HG02798 (cell line): ENCODE measurements around the gene UBE2D3.

Experiments
- ATAC-seq: cut with Tn5 transposase; IDR thresholded peaks from one replicate; pipeline ENCODE4 v1.9.1; 2021; ENCODE audit warnings: mild to moderate bottlenecking; ENCODE audit not compliant: unreplicated experiment, poor library complexity

Gene UBE2D3

GRCh38 chr4:102799816-102800215 is 27.5 kb downstream of the UBE2D3 start:
- no peak for ATAC-seq

DNA sequence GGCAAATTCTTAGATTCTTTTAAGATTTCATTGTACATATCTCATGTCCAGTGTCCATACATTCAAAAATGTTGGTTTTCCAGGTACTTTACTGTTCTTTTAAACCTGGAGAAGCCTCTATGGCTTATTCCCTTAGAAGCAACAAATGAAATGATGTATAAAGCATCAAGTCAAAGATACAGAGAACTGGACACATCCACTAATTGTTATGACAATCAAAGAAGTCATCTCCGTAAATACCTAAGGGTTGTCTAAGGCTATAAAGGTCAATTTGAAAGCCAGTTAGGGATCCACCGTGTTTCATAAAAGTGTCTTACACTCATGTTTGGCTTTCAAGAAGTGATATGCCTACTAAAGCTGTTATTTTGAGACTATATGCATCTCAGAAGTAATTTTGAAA is 32.4 kb downstream of the UBE2D3 start:
- ATAC-seq: no peak

DNA sequence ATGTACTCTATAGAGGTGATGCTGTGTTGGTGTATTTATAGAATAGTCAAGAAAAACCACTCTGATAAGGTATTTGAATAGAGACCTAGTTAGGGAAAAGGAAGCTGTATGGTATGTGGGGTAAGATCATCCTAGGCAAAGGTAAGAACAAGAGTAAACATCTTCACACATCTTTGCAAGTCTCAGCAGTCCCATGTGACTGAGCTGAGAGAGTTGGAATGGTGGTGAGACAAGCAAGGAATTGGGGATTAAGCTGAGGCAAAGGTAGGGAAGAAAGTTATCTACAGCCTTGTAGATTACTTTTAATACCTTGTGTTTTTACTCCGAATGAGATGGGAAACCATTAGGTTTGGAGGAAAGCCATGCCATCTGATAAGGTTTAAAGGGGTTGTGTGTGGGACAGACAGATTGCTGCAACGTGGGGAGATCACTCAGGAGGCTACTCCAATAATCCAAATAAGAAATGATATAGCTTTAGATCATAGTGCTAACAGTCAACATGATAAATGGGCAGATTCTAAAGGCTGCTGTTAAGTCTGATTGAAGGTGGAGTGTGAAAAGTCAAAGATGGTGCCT is 34.9 kb downstream of the UBE2D3 start:
- ATAC-seq: no peak

DNA sequence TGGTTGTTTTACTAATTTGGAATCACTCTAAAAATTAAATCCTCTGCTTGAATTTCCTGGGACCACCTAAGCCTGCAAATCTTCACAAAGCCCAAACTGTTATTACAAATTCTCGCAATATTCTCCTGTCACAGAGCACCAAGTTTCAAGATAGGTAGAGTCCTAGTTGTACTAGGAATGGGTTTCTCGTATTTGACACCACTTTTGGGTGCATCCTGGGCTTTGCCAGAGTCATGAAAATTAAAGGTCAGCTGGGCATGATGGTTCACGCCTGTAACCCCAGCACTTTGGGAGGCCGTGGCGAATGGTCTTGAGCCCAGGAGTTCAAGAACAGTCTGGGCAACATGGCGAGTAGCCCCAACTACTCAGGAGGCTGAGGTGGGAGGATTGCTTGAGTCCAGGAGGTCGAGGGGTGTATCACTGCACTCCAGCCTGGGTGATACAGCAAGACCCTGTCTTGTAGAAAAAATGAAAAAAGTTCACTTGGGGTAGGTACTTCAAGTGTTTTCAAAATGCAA is 36.0 kb downstream of the UBE2D3 start:
- no peak for ATAC-seq

- no peak for ATAC-seq
Observed at GRCh38 chr4:102789317-102789717, 38.0 kb downstream of the UBE2D3 start.

GRCh38 chr4:102787944-102788343 is 39.4 kb downstream of the UBE2D3 start:
- no peak for ATAC-seq

DNA sequence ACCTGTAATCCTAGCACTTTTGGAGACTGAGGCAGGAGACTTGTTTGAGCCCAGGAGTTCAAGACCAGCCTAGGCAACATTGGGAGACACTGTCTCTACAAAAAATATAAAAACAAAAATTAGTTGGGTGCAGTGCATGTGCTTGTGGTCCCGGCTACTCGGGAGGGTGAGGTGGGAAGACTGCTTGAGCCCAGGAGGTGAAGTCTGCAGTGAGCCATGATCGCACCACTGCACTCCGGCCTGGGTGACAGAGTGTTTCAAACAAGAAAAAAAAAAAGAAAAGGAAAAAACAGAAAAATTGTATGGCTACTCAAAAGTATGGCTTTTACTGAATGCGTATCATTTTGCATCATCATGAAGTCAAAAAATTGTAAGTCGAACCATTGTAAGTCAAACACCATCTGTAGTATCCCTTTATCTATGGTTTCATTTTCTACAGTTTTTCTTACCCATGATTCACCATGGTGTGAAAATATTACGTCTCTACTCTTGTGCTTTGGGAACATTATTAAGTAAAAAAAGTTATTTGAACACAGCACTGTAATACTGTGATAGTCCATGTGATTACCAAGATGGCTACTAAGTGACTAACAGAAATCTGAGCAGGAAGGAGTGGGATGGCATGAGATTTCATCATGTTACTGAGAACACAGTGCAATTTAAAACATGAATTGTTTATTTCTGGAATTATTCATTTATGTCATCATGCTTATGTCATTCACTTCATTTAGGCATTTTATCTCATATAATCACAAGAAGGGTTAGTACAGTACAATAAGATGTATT is 40.1 kb downstream of the UBE2D3 start:
- no peak for ATAC-seq

DNA sequence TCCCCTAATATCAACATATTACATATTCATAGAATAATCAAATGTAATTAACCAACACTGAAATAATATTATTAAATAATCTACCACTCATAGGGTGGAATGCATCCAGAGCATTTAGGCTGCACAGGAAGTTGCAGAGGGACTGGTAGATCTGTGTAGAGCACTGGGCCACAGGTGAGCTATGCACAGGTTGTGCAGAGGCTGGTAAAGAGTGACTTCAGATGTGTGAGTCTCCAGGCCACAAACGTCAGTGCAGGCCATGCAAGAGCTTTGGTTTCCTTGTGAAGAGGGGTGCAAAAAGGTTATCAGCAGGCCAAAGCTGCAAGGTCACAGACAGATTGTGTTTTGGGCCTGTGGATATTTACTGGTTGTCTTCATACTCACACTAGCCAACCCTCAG is 41.1 kb downstream of the UBE2D3 start:
- ATAC-seq: no peak

- ATAC-seq: no peak
Observed at GRCh38 chr4:102783006-102783405, 44.3 kb downstream of the UBE2D3 start.

DNA sequence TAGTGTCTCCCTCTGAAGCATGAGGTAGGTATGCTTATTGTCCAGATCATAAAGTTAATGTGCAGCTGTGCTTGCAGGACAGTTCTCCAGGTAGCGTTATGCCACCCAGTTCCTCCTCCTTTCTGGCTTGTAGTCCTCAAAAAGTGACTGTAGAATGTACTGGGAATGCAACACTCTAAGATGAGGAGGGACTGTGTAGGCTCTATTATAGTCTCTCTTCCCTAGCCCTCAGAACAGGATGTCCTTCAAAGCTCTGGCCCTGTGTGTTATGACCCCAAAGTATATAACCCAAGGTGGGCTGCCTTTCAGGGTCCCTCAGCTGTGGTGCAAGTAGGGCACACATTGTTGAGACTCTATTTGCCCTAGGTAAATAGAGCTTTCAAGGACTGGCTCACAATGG is 45.8 kb downstream of the UBE2D3 start:
- ATAC-seq: no peak

DNA sequence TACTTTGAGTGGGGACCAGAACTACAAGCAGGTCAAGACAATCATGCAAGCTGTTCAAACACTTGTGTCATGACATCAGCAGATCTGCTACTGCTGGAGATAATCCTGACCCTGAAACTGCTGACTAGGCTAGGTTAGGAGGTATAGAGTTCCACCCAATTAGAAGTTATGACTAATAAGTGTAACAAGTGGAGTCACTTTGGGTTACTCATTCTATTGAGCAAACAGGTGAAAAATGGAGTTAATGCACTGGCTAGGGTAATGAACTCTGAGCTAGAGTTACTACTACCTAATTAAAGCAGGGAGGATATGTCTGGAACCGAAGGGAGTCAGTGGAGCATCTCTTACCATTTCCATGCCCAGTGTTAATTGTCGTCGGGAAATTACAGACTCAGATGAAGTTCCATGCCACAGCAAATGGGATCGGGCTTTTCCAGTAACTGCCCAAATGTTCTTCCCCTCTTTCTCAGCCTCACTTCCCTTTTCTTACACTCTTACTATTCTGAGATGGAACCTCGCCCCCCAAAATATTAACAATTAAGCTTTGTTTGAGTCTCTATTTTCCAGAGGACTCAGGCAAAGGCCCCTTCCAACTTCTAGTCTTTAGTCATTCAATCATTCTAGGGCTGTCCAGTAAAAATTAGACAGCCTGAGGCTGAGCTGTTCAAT is 46.7 kb downstream of the UBE2D3 start:
- ATAC-seq: no peak

GRCh38 chr4:102779204-102779603 is 48.1 kb downstream of the UBE2D3 start:
- ATAC-seq: no peak

GRCh38 chr4:102778720-102779119 is 48.6 kb downstream of the UBE2D3 start:
- ATAC-seq: no peak

- no peak for ATAC-seq
Observed at GRCh38 chr4:102775805-102776204, 51.5 kb downstream of the UBE2D3 start.

DNA sequence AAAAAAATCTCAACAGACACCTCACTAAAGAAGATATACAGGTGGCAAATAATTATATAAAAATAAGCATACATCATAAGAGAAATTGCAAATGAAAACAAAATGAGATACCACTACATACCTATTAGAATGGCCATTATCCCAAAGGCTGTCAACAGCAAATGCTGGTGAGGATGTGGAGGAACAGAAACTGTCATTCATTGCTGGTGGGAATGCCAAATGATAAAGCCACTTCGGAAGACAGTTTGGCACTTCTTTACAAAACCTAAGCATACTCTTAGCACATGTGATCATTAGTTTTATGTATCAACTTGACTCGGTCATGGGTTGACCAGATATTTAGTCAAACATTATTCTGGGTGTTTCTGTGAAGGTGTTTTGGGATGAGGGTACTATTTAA is 53.1 kb downstream of the UBE2D3 start:
- no peak for ATAC-seq

DNA sequence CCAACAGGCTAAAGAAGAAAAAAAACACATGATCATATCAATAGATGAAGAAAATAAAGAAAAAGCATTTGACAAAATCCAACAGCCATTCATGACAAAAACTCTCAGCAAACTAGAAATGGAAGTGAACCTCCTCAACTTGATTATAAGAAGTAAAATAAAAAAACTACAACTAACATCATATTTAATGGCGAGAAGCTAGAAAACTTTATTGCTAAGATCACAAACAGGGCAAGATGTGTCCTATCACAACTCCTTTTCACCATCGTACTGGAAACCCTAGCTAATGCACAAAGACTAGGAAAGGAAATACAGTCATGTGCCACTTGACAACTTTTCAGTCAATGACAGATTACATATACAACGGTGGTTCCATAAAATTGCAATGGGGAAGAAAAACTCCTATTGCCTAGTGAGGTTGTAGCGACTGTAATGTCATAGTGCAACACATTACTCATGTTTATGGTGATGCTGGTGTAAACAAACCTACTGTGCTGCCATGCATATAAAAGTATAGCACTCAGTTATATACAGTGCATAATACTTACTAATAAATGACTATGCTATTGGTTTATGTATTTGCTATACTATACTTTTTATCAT is 54.5 kb downstream of the UBE2D3 start:
- ATAC-seq: no peak

GRCh38 chr4:102764901-102765300 is 62.5 kb downstream of the UBE2D3 start:
- no peak for ATAC-seq

DNA sequence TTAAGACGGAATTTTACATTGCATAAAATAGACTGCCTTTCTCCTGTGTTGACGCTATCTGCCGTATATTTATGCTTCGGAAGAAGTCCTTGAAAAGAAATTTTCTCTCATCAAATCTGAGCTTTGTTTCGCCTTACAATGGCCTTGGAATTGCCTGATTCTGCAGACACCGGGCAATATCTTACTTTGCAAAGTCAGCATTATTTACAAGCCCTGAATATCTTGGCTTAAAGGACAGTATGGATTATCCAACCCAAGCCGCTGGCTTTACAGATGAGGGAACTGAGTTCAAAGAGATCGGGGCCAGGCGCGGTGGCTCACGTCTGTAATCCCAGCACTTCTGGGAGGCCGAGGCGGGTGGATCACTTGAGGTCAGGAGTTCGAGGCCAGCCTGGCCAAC is 65.4 kb downstream of the UBE2D3 start:
- ATAC-seq: no peak

- peak; percentile 11 for ATAC-seq
Observed at GRCh38 chr4:102761296-102761701, 66.1 kb downstream of the UBE2D3 start.

DNA sequence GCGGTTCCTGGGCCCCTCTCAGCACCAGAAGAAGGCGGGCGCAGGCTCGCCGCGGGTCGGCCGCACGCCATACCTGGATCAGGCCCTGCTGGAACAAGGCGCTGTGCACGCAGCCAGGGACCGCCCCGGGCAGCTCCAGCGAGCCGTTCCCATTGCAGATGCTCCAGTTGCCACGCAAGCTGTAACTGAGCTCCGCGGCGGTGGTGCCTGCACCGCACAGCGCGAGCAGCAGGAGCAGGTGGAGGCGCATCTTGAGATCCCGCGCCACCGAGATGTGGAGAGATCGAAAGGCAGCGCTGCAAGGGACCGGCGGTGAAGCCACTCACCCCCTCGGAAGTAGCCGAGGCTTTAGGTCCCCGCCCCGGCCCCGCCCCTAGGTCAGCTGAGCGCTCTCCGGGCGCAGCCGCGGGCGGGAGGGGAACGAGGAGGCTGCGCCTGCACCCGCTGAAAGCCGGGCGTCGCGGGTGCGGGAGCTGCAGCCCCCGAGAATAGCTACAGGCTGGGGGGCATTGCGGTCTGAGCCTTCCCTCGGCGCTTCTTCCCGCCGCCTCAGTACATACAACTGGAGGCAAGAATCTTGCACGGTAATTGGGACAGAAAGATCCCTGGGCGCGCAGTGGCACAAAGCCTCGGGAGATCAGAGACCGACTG is 66.6 kb downstream of the UBE2D3 start, which contains the start of gene MANBA:
TSS of gene MANBA (minus strand) at position 324 of the 651 bp plus-strand sequence. CDS start at position 250, 74 bp downstream.
- ATAC-seq: peak; percentile 93
